Adrenal gland (tissue), 5 donors: ENCODE results near the gene BST2.

Experiments
- POLR2A ChIP-seq, 2 donors: fragments of 450-650 bp; IDR thresholded peaks; one replicate each; pipeline ENCODE4 v1.6.1; 2017; ENCODE audit warnings: antibody characterized with exemption in 2 of 2, mild to moderate bottlenecking in 2 of 2, moderate library complexity in 1 of 2
- TF ChIP-seq, protein P1 (sequence below), 6 experiments: fragments of 450-650 bp in 4 of 6; fragments of 200-600 bp in 2 of 6; sonication (generic) in 1 of 6; IDR thresholded peaks; 1 replicate in 5 of 6; 2 replicates in 1 of 6; pipeline versions ENCODE4 v1.5.1 to v1.8.0; 2016 to 2021; ENCODE audit warnings: antibody characterized with exemption in 6 of 6, mild to moderate bottlenecking in 2 of 6, moderate library complexity in 1 of 6
- donor health status: DM: no; HTN: no; CAD: no.

GRCh38 chr19:17409990-17410389, 4.6 kb upstream of the BST2 start:
- TF ChIP-seq, protein P1, sequence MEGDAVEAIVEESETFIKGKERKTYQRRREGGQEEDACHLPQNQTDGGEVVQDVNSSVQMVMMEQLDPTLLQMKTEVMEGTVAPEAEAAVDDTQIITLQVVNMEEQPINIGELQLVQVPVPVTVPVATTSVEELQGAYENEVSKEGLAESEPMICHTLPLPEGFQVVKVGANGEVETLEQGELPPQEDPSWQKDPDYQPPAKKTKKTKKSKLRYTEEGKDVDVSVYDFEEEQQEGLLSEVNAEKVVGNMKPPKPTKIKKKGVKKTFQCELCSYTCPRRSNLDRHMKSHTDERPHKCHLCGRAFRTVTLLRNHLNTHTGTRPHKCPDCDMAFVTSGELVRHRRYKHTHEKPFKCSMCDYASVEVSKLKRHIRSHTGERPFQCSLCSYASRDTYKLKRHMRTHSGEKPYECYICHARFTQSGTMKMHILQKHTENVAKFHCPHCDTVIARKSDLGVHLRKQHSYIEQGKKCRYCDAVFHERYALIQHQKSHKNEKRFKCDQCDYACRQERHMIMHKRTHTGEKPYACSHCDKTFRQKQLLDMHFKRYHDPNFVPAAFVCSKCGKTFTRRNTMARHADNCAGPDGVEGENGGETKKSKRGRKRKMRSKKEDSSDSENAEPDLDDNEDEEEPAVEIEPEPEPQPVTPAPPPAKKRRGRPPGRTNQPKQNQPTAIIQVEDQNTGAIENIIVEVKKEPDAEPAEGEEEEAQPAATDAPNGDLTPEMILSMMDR (IDR thresholded peaks at IDR 0.05): no peak
- TF ChIP-seq POLR2A (IDR thresholded peaks at IDR 0.05): no peak
